Measurements from ENCODE around the gene TPD52L2.

- TF ChIP-seq RFX5 (IDR thresholded peaks at IDR 0.05) (no peak), JUN (IDR thresholded peaks at IDR 0.05) (no peak), CTCF (IDR thresholded peaks at IDR 0.05) (no peak), CHD2 (IDR thresholded peaks at IDR 0.05; ENCODE audit: low read length, partially characterized antibody) (no peak), ELK1 (IDR thresholded peaks at IDR 0.05; ENCODE audit: low read depth, low read length) (no peak), MYC (IDR thresholded peaks at IDR 0.05; ENCODE audit: borderline replicate concordance, low read length) (no peak), REST (IDR thresholded peaks at IDR 0.05) (no peak)
Measured at GRCh38 chr20:63850689-63851547, 14.2 kb upstream of the TPD52L2 start.

Measured in A549 (cell line).